Gastrocnemius medialis (tissue), 4 donors: ENCODE results near the gene ZNF574.

Experiments
- CTCF ChIP-seq, 5 experiments: fragments of 450-650 bp in 3 of 5; fragments of 200-600 bp in 2 of 5; sonication (generic) in 2 of 5; IDR thresholded peaks in 4 of 5; conservative IDR thresholded peaks in 1 of 5; 1 replicate in 4 of 5; 2 replicates in 1 of 5; pipeline ENCODE4 v1.5.1; 2016 to 2019; ENCODE audit warnings: antibody characterized with exemption in 5 of 5, mild to moderate bottlenecking in 3 of 5, moderate library complexity in 3 of 5
- POLR2A ChIP-seq, 2 donors: fragments of 450-650 bp; IDR thresholded peaks; one replicate each; pipeline ENCODE4 v1.6.1; 2017; ENCODE audit warnings: antibody characterized with exemption in 2 of 2, mild to moderate bottlenecking in 2 of 2, moderate library complexity in 2 of 2

GRCh38 chr19:42042455-42043170 lies 33.4 kb upstream of the ZNF574 start:
- TF ChIP-seq CTCF (IDR thresholded peaks at IDR 0.05 in 4 of 5, conservative IDR thresholded peaks at IDR 0.05 in 1 of 5) (no peak), POLR2A (IDR thresholded peaks at IDR 0.05) (no peak)
